Measurements from ENCODE around the gene ASCC1.

GRCh38 chr10:72173262-72173618 is 42.8 kb downstream of the ASCC1 start:
- TF ChIP-seq CTCF (IDR thresholded peaks at IDR 0.05; ENCODE audit: poor library complexity): no peak
- TF ChIP-seq EZH2 (IDR thresholded peaks at IDR 0.05; ENCODE audit: borderline replicate concordance): no peak
- TF ChIP-seq EZH2phosphoT487 (IDR thresholded peaks at IDR 0.05; ENCODE audit: low read depth, severe bottlenecking, unreplicated experiment): no peak
